ENCODE measurements around the gene KIF21A.

Gene KIF21A

GRCh38 chr12:39413836-39414771 lies 28.8 kb downstream of the KIF21A start:
- TF ChIP-seq, protein P1, sequence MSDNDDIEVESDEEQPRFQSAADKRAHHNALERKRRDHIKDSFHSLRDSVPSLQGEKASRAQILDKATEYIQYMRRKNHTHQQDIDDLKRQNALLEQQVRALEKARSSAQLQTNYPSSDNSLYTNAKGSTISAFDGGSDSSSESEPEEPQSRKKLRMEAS (IDR thresholded peaks at IDR 0.05), result no peak
- no peak for TF ChIP-seq REST (IDR thresholded peaks at IDR 0.05; ENCODE audit: low read depth)
- TF ChIP-seq EP300 (IDR thresholded peaks at IDR 0.05; ENCODE audit: borderline replicate concordance), result no peak
- TF ChIP-seq TAF1 (IDR thresholded peaks at IDR 0.05; ENCODE audit: low read depth), result no peak
- no peak for TF ChIP-seq TCF12 (IDR thresholded peaks at IDR 0.05; ENCODE audit: low read depth)
- TF ChIP-seq CREB1 (IDR thresholded peaks at IDR 0.05; ENCODE audit: low read depth), result no peak
- no peak for TF ChIP-seq FOXM1 (IDR thresholded peaks at IDR 0.05; ENCODE audit: borderline replicate concordance, low read depth)
- TF ChIP-seq, protein P2, sequence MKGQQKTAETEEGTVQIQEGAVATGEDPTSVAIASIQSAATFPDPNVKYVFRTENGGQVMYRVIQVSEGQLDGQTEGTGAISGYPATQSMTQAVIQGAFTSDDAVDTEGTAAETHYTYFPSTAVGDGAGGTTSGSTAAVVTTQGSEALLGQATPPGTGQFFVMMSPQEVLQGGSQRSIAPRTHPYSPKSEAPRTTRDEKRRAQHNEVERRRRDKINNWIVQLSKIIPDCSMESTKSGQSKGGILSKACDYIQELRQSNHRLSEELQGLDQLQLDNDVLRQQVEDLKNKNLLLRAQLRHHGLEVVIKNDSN (IDR thresholded peaks at IDR 0.05), result no peak
- no peak for TF ChIP-seq ZBTB7A (IDR thresholded peaks at IDR 0.05; ENCODE audit: low read depth)
- TF ChIP-seq TEAD4 (IDR thresholded peaks at IDR 0.05), result no peak

DNA sequence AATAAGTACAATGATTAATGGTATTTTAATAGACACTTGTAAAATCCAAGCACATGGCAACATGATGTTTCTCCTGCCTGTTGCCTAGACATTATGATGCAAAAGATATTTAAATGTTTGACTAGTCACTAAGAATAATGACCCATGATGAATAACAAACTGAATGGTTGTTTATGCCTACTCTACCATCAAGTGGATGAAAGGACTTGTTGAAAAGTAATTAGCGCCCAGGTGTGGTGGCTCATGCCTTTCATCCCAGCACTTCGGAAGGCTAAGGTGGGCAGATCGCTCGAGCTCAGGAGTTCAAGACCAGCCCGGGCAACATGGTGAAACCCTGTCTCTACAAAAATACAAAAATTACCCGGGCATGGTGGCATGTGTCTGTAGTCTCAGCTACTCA lies 30.7 kb downstream of the KIF21A start:
- no peak for TF ChIP-seq EGR1 (IDR thresholded peaks at IDR 0.05)
- no peak for TF ChIP-seq CEBPB (IDR thresholded peaks at IDR 0.05)

GRCh38 chr12:39406262-39406661 lies 36.7 kb downstream of the KIF21A start:
- TF ChIP-seq YY1 (IDR thresholded peaks at IDR 0.05; ENCODE audit: low read depth) (no peak), TAF1 (IDR thresholded peaks at IDR 0.05; ENCODE audit: low read depth) (no peak), REST (IDR thresholded peaks at IDR 0.05; ENCODE audit: low read depth) (no peak), FOXM1 (IDR thresholded peaks at IDR 0.05; ENCODE audit: borderline replicate concordance, low read depth) (no peak), EP300 (IDR thresholded peaks at IDR 0.05; ENCODE audit: borderline replicate concordance) (no peak), EGR1 (IDR thresholded peaks at IDR 0.05) (no peak), CREB1 (IDR thresholded peaks at IDR 0.05; ENCODE audit: low read depth) (no peak), CEBPB (IDR thresholded peaks at IDR 0.05) (no peak)
- TF ChIP-seq, protein P1 (IDR thresholded peaks at IDR 0.05), result no peak
- TF ChIP-seq, protein P2 (IDR thresholded peaks at IDR 0.05), result no peak

DNA sequence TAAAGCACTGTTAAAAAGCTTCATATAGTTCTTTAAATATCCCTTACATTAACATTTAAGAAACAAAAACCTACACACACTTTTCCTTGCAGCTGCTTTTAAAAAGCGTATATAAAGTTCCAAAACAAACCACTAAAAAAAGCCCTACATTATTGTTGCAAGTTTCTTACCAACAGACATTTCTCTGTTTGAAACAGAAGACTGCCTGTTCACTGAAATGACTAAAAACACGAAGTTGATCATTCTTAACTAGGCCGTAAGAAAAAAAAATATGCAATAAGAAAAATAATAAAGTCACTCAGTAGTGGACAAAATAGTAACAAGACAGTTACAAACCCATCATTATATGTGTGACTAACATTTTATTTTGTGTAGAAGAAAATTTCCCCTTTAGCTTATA lies 37.3 kb downstream of the KIF21A start:
- TF ChIP-seq TEAD4 (IDR thresholded peaks at IDR 0.05), result no peak
- no peak for TF ChIP-seq TAF1 (IDR thresholded peaks at IDR 0.05; ENCODE audit: low read depth)
- TF ChIP-seq REST (IDR thresholded peaks at IDR 0.05; ENCODE audit: low read depth), result no peak
- TF ChIP-seq TCF12 (IDR thresholded peaks at IDR 0.05; ENCODE audit: low read depth), result no peak
- no peak for TF ChIP-seq CEBPB (IDR thresholded peaks at IDR 0.05)
- TF ChIP-seq, protein P2 (IDR thresholded peaks at IDR 0.05), result no peak
- TF ChIP-seq, protein P1 (IDR thresholded peaks at IDR 0.05), result no peak
- no peak for TF ChIP-seq RAD21 (IDR thresholded peaks at IDR 0.05; ENCODE audit: low read depth)
- no peak for TF ChIP-seq NFIC (IDR thresholded peaks at IDR 0.05)
- TF ChIP-seq CREB1 (IDR thresholded peaks at IDR 0.05; ENCODE audit: low read depth), result no peak
- TF ChIP-seq EP300 (IDR thresholded peaks at IDR 0.05; ENCODE audit: borderline replicate concordance), result no peak
- no peak for TF ChIP-seq ZBTB7A (IDR thresholded peaks at IDR 0.05; ENCODE audit: low read depth)
- no peak for TF ChIP-seq FOXM1 (IDR thresholded peaks at IDR 0.05; ENCODE audit: borderline replicate concordance, low read depth)

All from Ishikawa (cell line).